Activated CD4-positive, alpha-beta T cell treated with anti-CD3 and anti-CD28 coated beads, Interleukin-2, amount 50 U/mL, for 48 hours (primary cell): ENCODE data around the gene EIF4E2.
A peak's percentile ranks its signal among the peaks of the same experiment; 100 is the strongest.

Source experiments
- DNase-seq, 2 experiments: peaks; one replicate each; pipeline ENCODE4 v3.0.0-alpha.2; 2020

EIF4E2 gene

DNA sequence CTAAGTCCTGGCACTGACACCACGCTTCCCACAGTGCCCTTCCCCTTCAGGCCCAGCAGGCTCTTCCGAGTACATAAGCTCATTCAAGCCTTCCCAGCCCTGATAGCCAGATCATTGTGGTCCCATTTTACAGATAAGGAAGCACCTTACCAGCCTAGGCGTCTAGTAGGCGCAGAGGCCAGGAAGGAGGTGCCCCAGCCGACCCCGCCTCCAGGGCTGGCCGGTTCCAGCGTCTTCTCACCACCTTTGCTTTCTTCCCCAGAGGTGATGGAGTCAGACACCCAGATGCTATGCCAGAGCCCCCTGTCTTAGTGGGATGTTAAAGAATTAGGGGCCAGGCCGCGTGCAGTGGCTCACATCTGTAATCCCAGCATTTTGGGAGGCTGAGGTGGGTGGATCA, 54.0 kb downstream of the EIF4E2 start:
- no peak for DNase-seq

GRCh38 chr2:232607011-232607410, 56.5 kb downstream of the EIF4E2 start:
- DNase-seq = no peak

GRCh38 chr2:232609607-232610006, 59.1 kb downstream of the EIF4E2 start:
- DNase-seq = no peak

GRCh38 chr2:232610081-232610480, 59.6 kb downstream of the EIF4E2 start:
- no peak for DNase-seq

GRCh38 chr2:232611061-232611460, 60.6 kb downstream of the EIF4E2 start:
- no peak for DNase-seq

DNA sequence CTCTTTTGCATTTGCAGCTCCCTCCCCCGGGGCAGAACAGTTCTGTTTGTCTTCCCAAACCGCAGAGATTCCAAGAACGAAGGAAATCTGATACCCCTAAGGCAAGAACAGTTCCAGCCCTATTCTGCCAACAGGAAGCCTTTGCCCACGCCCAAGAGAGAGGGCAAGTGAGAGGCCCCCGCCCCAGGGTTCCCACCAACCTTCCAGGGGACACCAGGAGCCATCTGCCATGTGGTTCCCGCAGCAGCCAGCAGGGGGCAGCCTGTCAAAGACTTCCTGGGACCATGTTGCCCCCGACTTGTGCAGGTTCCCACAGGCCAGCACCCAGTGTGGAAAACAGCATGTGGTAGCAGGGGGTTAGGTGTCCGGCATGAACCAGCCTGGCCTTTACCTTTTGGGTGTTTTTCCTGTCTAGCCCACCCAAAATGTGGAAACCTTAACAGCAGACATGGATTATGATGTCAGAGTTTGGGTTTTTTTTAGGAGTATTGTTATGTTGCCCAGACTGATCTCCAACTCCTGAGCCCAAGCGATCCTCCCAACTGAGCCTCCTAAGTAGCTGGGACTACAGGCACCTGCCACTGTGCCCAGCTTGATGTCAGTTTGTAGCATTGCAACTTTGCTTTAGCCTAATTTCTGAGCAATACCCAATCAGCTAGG, 61.2 kb downstream of the EIF4E2 start:
- peak; percentile 84 to 86 for DNase-seq

GRCh38 chr2:232613538-232614134, 63.1 kb downstream of the EIF4E2 start:
- no peak for DNase-seq

GRCh38 chr2:232615339-232615738, 64.8 kb downstream of the EIF4E2 start:
- no peak for DNase-seq
